K562 (cell line): ENCODE measurements around the gene ANTKMT. TPM values are rescaled to one million over a fixed set of nuclear protein-coding genes. Genes with fewer than 3 reads are reported as not detected.
A peak's percentile ranks its signal among the peaks of the same experiment; 100 is the strongest.

Experiments
- ATAC-seq: fragments of 200-7000 bp; cut with Tn5 transposase; 3 replicates; pipeline ENCODE4 v1.9.1; 2020; ENCODE audit warnings: moderate library complexity
- BruUV-seq: library from RNA; stranded (reverse); fragments of 400-500 nt; replicated peaks from 2 replicates; lab custom pipeline; 2021; lab: Mats Ljungman, UMichigan
- CTCF ChIA-PET: fragments of 300-600 bp; formaldehyde crosslinking; extraction: SDS; loops from one replicate; lab custom pipeline; 2021; ENCODE audit warnings: low intra/inter-chr PET ratio; lab: Yijun Ruan, JAX
- POLR2A ChIA-PET: fragments of 300-600, 350-650 bp; sonication (Branson Sonifier 250); formaldehyde crosslinking; extraction: SDS; loops from one replicate; lab custom pipeline; 2021; ENCODE audit warnings: antibody characterized with exemption, inconsistent platforms; lab: Yijun Ruan, JAX
- DNase-seq, 4 experiments: peaks; one replicate each; pipeline versions ENCODE4 v3.0.0 to v3.0.0-alpha.2; 2011 to 2018; ENCODE audit warnings: low spot score in 3 of 4, mixed read lengths in 3 of 4; ENCODE audit errors: extremely low read depth in 1 of 4
- FAIRE-seq: peaks from 2 replicates; lab custom pipeline; 2011; peaks lifted over from hg19 to GRCh38; lab: Jason Lieb, UNC
- H2AFZ ChIP-seq: 2 replicates; pipeline ENCODE4 v1.6.0; 2011; ENCODE audit warnings: low read depth, low read length, control low read depth, inconsistent platforms
- H3K27ac ChIP-seq: fragments of 200-600 bp; 3 replicates; pipeline ENCODE4 v1.8.0; 2011; ENCODE audit warnings: low read depth, mild to moderate bottlenecking, control low read depth, inconsistent platforms, low read length, moderate library complexity, mixed read lengths; ENCODE audit errors: extremely low read depth
- H3K27me3 ChIP-seq, 2 experiments: fragments of 300-600 bp in 1 of 2; 2 replicates in 1 of 2; 3 replicates in 1 of 2; pipeline versions ENCODE4 v1.6.0 to v1.8.0; 2011; ENCODE audit warnings: inconsistent platforms in 2 of 2, low read length in 2 of 2, mild to moderate bottlenecking in 1 of 2, mixed read lengths in 1 of 2, moderate library complexity in 1 of 2; ENCODE audit not compliant: control insufficient read depth in 2 of 2, insufficient read depth in 2 of 2
- H3K36me3 ChIP-seq: fragments of 300-600 bp; 3 replicates; pipeline ENCODE4 v1.8.0; 2011; ENCODE audit warnings: mild to moderate bottlenecking, low read length, inconsistent platforms; ENCODE audit not compliant: control insufficient read depth, insufficient read depth
- H3K4me1 ChIP-seq, 2 experiments: fragments of 200-600 bp in 1 of 2; replicated peaks in 1 of 2; 2 replicates in 1 of 2; 3 replicates in 1 of 2; pipeline versions ENCODE4 v1.5.1 to v1.8.0; 2011; ENCODE audit warnings: inconsistent platforms in 2 of 2, low read length in 2 of 2, mild to moderate bottlenecking in 1 of 2, mixed read lengths in 1 of 2, moderate library complexity in 1 of 2; ENCODE audit not compliant: control insufficient read depth in 2 of 2, insufficient read depth in 2 of 2
- H3K4me2 ChIP-seq: 2 replicates; pipeline ENCODE4 v1.6.1; 2011; ENCODE audit warnings: low read length, control low read depth, inconsistent platforms, mixed read lengths; ENCODE audit not compliant: insufficient read depth
- H3K4me3 ChIP-seq: fragments of 200-600 bp; sonication (generic), shearing (Covaris generic); 2 replicates; pipeline ENCODE4 v1.5.1; 2016; ENCODE audit warnings: control low read depth, inconsistent platforms
- H3K79me2 ChIP-seq: fragments of 200-600 bp; 3 replicates; pipeline ENCODE4 v1.8.0; 2011; ENCODE audit warnings: low read length, inconsistent platforms; ENCODE audit not compliant: control insufficient read depth, insufficient read depth
- H3K9ac ChIP-seq, 2 experiments: 2 replicates each; pipeline versions ENCODE4 v1.6.0 to v1.6.1; 2011; ENCODE audit warnings: low read depth in 2 of 2, low read length in 2 of 2, control low read depth in 1 of 2, inconsistent platforms in 1 of 2, mild to moderate bottlenecking in 1 of 2, mixed read lengths in 1 of 2; ENCODE audit not compliant: insufficient read depth in 1 of 2
- H3K9me1 ChIP-seq: one replicate; pipeline ENCODE4 v1.6.0; 2011; ENCODE audit warnings: inconsistent platforms, mild to moderate bottlenecking, low read length, moderate library complexity; ENCODE audit not compliant: control insufficient read depth, insufficient read depth
- H3K9me3 ChIP-seq: replicated peaks from 2 replicates; pipeline ENCODE4 v1.5.1; 2011; ENCODE audit warnings: low read depth, low read length, inconsistent platforms; ENCODE audit not compliant: control insufficient read depth, insufficient read depth
- H4K20me1 ChIP-seq: replicated peaks from 2 replicates; pipeline ENCODE4 v1.6.1; 2011; ENCODE audit warnings: low read length, inconsistent platforms, mixed read lengths; ENCODE audit not compliant: control insufficient read depth, insufficient read depth
- BRF1 ChIP-seq: IDR thresholded peaks from 3 replicates; pipeline ENCODE4 v1.6.1; 2011; ENCODE audit warnings: borderline replicate concordance, mild to moderate bottlenecking; ENCODE audit not compliant: insufficient read length; ENCODE audit errors: extremely low read depth
- CBFA2T3 ChIP-seq: fragments of 450-650 bp; IDR thresholded peaks from 2 replicates; pipeline ENCODE4 v1.6.1; 2017
- ETV6 ChIP-seq, 3 experiments: fragments of 150-350 bp in 1 of 3; sonication (generic) in 1 of 3; formaldehyde crosslinking in 1 of 3; IDR thresholded peaks; 2 replicates each; pipeline versions ENCODE4 v1.6.1 to v1.8.0; 2014 to 2022; ENCODE audit warnings: borderline replicate concordance in 2 of 3, low read depth in 2 of 3, antibody characterized with exemption in 1 of 3, low read length in 1 of 3, mild to moderate bottlenecking in 1 of 3, missing genetic modification reagents in 1 of 3
- FOSL1 ChIP-seq: fragments of 200-800 bp; sonication (Bioruptor generic); conservative IDR thresholded peaks from 2 replicates; pipeline ENCODE4 v1.6.1; 2016; ENCODE audit warnings: missing genetic modification characterization, missing compliant biosample characterization
- MITF ChIP-seq: IDR thresholded peaks from 2 replicates; pipeline ENCODE4 v1.6.1; 2014; ENCODE audit warnings: antibody characterized with exemption
- MNT ChIP-seq, 2 experiments: fragments of 450-650 bp; conservative IDR thresholded peaks; 2 replicates each; pipeline ENCODE4 v1.6.1; 2017; ENCODE audit warnings: mild to moderate bottlenecking in 2 of 2, moderate library complexity in 2 of 2
- PKNOX1 ChIP-seq: fragments of 450-650 bp; IDR thresholded peaks from 2 replicates; pipeline ENCODE4 v1.6.1; 2016
- SAFB2 ChIP-seq: fragments of 200-400 bp; formaldehyde crosslinking; IDR thresholded peaks from 2 replicates; pipeline ENCODE4 v1.6.1; 2018; ENCODE audit warnings: borderline replicate concordance, low read length, low read depth, moderate library complexity; ENCODE audit not compliant: severe bottlenecking
- STAT5A ChIP-seq: IDR thresholded peaks from 2 replicates; pipeline ENCODE4 v1.6.1; 2012; ENCODE audit warnings: low read length, inconsistent platforms, borderline replicate concordance
- TCF15 ChIP-seq: fragments of 250-450 bp; sonication (Bioruptor Pico); IDR thresholded peaks from 2 replicates; pipeline ENCODE4 v1.8.0; 2022; ENCODE audit warnings: moderate library complexity, mild to moderate bottlenecking, inconsistent platforms
- TOE1 ChIP-seq, 2 experiments: fragments of 450-650 bp in 1 of 2; sonication (generic) in 1 of 2; formaldehyde crosslinking in 1 of 2; IDR thresholded peaks; 2 replicates each; pipeline versions ENCODE4 v1.7.1 to v1.8.0; 2016 to 2022; ENCODE audit warnings: borderline replicate concordance in 2 of 2, mild to moderate bottlenecking in 2 of 2, antibody characterized with exemption in 1 of 2, inconsistent platforms in 1 of 2, low read depth in 1 of 2, missing genetic modification reagents in 1 of 2, moderate library complexity in 1 of 2
- ZC3H8 ChIP-seq: fragments of 450-650 bp; IDR thresholded peaks from 2 replicates; pipeline ENCODE4 v1.6.1; 2017
- ZEB2 ChIP-seq: fragments of 450-650 bp; IDR thresholded peaks from 2 replicates; pipeline ENCODE4 v1.6.1; 2016
- ZNF282 ChIP-seq: sonication (generic); formaldehyde crosslinking; IDR thresholded peaks from 2 replicates; pipeline ENCODE4 v1.8.1; 2023; ENCODE audit warnings: missing genetic modification reagents
- WGBS: fragments of 100-300 bp; shearing (Covaris generic); methylation state at CpG from one replicate; pipeline ENCODE4 v1.1.6; 2016; ENCODE audit warnings: low coverage, mixed read lengths; ENCODE audit not compliant: insufficient coverage; ENCODE audit errors: missing lambda C conversion rate; 5-methylcytosine and 5-hydroxymethylcytosine counted together
- in situ Hi-C: fragments of 300-500 bp; cut with MboI; formaldehyde crosslinking; loops from 4 replicates; pipeline ENCODE4 v1.15.0; 2018; ENCODE audit warnings: inconsistent platforms, mixed read lengths
- intact Hi-C: fragments of 100-400 bp; cut with micrococcal nuclease; formaldehyde crosslinking; loops from 2 replicates; pipeline ENCODE4 v1.14.2; 2022
- polyA plus RNA-seq, 8 experiments: library from polyadenylated mRNA; depleted of rRNA in 4 of 8; stranded (reverse) in 5 of 8; unstranded in 3 of 8; fragments of >200 nt; fragmentation: Nextera tagmentation in 2 of 8; fragmentation: Illumina TruSeq in 1 of 8; extraction: Ambion mirVana in 2 of 8; extraction: Trizol in 1 of 8; gene quantifications; 2 replicates each; pipeline versions ENCODE4 v1.2.1 to v1.2.3, GENCODE V29; 2011 to 2014; ENCODE audit warnings: inconsistent platforms in 1 of 8, missing spikeins in 1 of 8
- total RNA-seq, 7 experiments: library from RNA; depleted of rRNA in 6 of 7; stranded (reverse); fragments of >200 nt in 6 of 7; fragmentation: Illumina TruSeq in 2 of 7; extraction: Trizol in 2 of 7; gene quantifications; 2 replicates each; pipeline versions ENCODE4 v1.2.1 to v1.2.3, GENCODE V29; 2011 to 2021; ENCODE audit warnings: low replicate concordance in 1 of 7

Gene ANTKMT
- total and polyA plus RNA-seq, 9 of the 15 experiments (the other 6 are each of a cell fraction or from before 2014, with no cell fraction given) = 0.58 to 217 (median 19.1) TPM

- in situ Hi-C loops = no loop called here
- no TSS peak for BruUV-seq
- H3K4me1 ChIP-seq = peaks cover 17 to 99% of the 10 kb centered on the region in 2 experiments; a peak in 4 of 5 replicates
- H2AFZ ChIP-seq = peak overlapping the region; percentile 91
- peak overlapping the region; percentile 96 to 99 for H3K9ac ChIP-seq
- peak; percentile 57 for ATAC-seq
- CTCF ChIA-PET = no interaction called here
- 0% methylated on average over 18 of the region's 38 CpGs for WGBS
- peaks cover 3% of the 10 kb centered on the region for H3K9me1 ChIP-seq
- no peaks in the 10 kb centered on the region for H3K9me3 ChIP-seq
- H3K36me3 ChIP-seq = peaks cover 31% of the 10 kb centered on the region; the same call in 2 of the 3 replicates
- peak; percentile 96 for FAIRE-seq
- H3K27ac ChIP-seq = peak overlapping the region; percentile 97
- peak overlapping the region; percentile 90 for H3K4me2 ChIP-seq
- H4K20me1 ChIP-seq = no peaks in the 10 kb centered on the region; the same call in 1 of the 2 replicates
- peaks cover 54% of the 10 kb centered on the region for H3K79me2 ChIP-seq
- POLR2A ChIA-PET = interaction anchor here (0.5 to 2.3 kb wide), 14 partner anchors 8 to 1089 kb away, joined by 3 to 16 read pairs (median 3); no protein-coding TSS in a partner anchor
- no peaks in the 10 kb centered on the region for H3K27me3 ChIP-seq
- intact Hi-C loops = no loop called here
- DNase-seq = peak; percentile 62 to 91 (median 74)
- H3K4me3 ChIP-seq = peak overlapping the region; percentile 100
- TF ChIP-seq BRF1 = no peak
- peak; percentile 32; the same call in 1 of the 2 replicates for TF ChIP-seq PKNOX1
- TF ChIP-seq ZC3H8 = no peak
- TF ChIP-seq TOE1 (IDR thresholded peaks at IDR 0.05; ENCODE audit: borderline replicate concordance) = peak; percentile 13; the same call in 1 of the 2 replicates
- no peak for TF ChIP-seq TOE1 (CRISPR knock-in tag; IDR thresholded peaks at IDR 0.05; ENCODE audit: borderline replicate concordance, low read depth)
- TF ChIP-seq CBFA2T3 = no peak
- TF ChIP-seq ZNF282 (CRISPR knock-in tag) = no peak
- TF ChIP-seq ZEB2 = 0 out of 2 replicates have a peak, but pooled peaks have one; percentile 31
- no peak for TF ChIP-seq STAT5A
- TF ChIP-seq SAFB2 = no peak
- TF ChIP-seq TCF15 = no peak
- TF ChIP-seq MNT (conservative IDR thresholded peaks at IDR 0.05) = peak; percentile 47 to 82; a peak in 3 of 4 replicates
- TF ChIP-seq FOSL1 = peak; percentile 46; the same call in 1 of the 2 replicates
- no peak for TF ChIP-seq ETV6 (IDR thresholded peaks at IDR 0.05; ENCODE audit: borderline replicate concordance in 1 of 2, low read depth in 2 of 2, low read length in 1 of 2)
- 0 out of 2 replicates have a peak, but pooled peaks have one; percentile 16 for TF ChIP-seq ETV6 (CRISPR knock-in tag; IDR thresholded peaks at IDR 0.05; ENCODE audit: borderline replicate concordance)
- TF ChIP-seq MITF = no peak
Observed at GRCh38 chr16:720447-720989, 428 bp upstream of the ANTKMT start.
